C4-2B (cell line): ENCODE data around the gene SHISA4.

Experiments used
- H3K27ac ChIP-seq: fragments of 450-650 bp; 2 replicates; pipeline ENCODE4 v1.5.1; 2017
- ZFX ChIP-seq: fragments of 450-650 bp; IDR thresholded peaks from 2 replicates; pipeline ENCODE4 v1.6.1; 2017
- TF ChIP-seq, protein P1 (sequence below): fragments of 450-650 bp; conservative IDR thresholded peaks from 2 replicates; pipeline ENCODE4 v1.5.1; 2017; ENCODE audit warnings: mild to moderate bottlenecking

The SHISA4 gene

GRCh38 chr1:201914456-201915235 is 25.9 kb downstream of the SHISA4 start:
- TF ChIP-seq ZFX: no peak
- TF ChIP-seq, protein P1, sequence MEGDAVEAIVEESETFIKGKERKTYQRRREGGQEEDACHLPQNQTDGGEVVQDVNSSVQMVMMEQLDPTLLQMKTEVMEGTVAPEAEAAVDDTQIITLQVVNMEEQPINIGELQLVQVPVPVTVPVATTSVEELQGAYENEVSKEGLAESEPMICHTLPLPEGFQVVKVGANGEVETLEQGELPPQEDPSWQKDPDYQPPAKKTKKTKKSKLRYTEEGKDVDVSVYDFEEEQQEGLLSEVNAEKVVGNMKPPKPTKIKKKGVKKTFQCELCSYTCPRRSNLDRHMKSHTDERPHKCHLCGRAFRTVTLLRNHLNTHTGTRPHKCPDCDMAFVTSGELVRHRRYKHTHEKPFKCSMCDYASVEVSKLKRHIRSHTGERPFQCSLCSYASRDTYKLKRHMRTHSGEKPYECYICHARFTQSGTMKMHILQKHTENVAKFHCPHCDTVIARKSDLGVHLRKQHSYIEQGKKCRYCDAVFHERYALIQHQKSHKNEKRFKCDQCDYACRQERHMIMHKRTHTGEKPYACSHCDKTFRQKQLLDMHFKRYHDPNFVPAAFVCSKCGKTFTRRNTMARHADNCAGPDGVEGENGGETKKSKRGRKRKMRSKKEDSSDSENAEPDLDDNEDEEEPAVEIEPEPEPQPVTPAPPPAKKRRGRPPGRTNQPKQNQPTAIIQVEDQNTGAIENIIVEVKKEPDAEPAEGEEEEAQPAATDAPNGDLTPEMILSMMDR: no peak
- no peak overlapping the region for H3K27ac ChIP-seq

GRCh38 chr1:201916649-201917249 is 28.1 kb downstream of the SHISA4 start:
- no peak overlapping the region for H3K27ac ChIP-seq
- TF ChIP-seq, protein P1: no peak
- TF ChIP-seq ZFX: no peak

- no peak overlapping the region for H3K27ac ChIP-seq
- TF ChIP-seq, protein P1: no peak
- no peak for TF ChIP-seq ZFX
These were observed 28.8 kb downstream of the SHISA4 start for GRCh38 chr1:201917362-201918033.

DNA sequence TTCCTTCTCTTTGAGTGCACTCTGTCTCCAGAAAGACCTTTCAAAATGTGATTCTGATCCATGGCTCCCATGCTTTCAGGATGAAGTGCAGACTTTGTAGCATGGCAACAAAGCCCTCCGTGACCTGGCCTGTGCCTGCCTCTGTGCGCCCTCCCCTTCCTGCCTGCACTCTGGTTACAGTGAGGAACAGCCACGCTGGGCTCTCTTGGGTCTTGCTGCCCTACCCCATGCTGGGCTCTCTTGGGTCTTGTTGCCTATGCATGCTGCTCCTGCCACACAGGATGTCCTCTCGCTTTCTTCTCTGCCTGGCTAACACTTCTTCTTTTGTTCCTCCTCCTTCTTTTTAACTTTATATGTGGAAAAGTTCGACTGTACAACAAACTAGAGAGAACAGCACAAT is 29.6 kb downstream of the SHISA4 start:
- no peak overlapping the region for H3K27ac ChIP-seq
- TF ChIP-seq, protein P1: no peak
- no peak for TF ChIP-seq ZFX

- TF ChIP-seq ZFX: no peak
- TF ChIP-seq, protein P1: no peak
- H3K27ac ChIP-seq: no peak overlapping the region
These were observed 33.4 kb downstream of the SHISA4 start for GRCh38 chr1:201921952-201922558.

DNA sequence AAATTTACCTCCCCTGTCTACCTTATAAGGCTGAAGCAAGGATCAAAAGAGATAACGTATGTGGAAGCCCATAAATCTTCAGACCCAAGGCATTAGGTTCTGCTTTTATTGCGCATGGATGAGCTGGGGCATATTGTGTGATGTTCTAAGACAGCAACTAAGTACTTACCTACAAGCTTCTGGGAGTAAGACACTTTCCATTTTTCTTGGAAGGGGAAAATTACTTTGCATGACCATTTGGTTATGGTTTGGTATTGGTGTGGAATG is 36.5 kb downstream of the SHISA4 start:
- TF ChIP-seq ZFX: no peak
- TF ChIP-seq, protein P1: no peak
- H3K27ac ChIP-seq: no peak overlapping the region
